DLD1 (cell line): ENCODE data around the gene SH3GLB1.

ENCODE experiments used
- in situ Hi-C: cut with HindIII; loops from 2 replicates; pipeline ENCODE4 v1.10.0; 2017; ENCODE audit warnings: low sequenced_read_pairs

SH3GLB1 gene

GRCh38 chr1:86773341-86774288 is 69.2 kb downstream of the SH3GLB1 start:
- in situ Hi-C loops, result loop anchor here (10.0 kb wide), 1 partner anchor 141 kb away; the partner anchor contains the start of genes HS2ST1 and SELENOF

- in situ Hi-C loops, result loop anchor here (10.0 kb wide), 1 partner anchor 140 kb away; the partner anchor contains the start of genes HS2ST1 and SELENOF
Measured at GRCh38 chr1:86774305-86775295, 70.2 kb downstream of the SH3GLB1 start.

GRCh38 chr1:86775395-86775794 is 71.0 kb downstream of the SH3GLB1 start:
- in situ Hi-C loops, result loop anchor here (10.0 kb wide), 1 partner anchor 139 kb away; the partner anchor contains the start of genes HS2ST1 and SELENOF

- in situ Hi-C loops, result loop anchor here (10.0 kb wide), 1 partner anchor 139 kb away; the partner anchor contains the start of genes HS2ST1 and SELENOF
Measured at GRCh38 chr1:86776108-86776507, 71.7 kb downstream of the SH3GLB1 start.

- in situ Hi-C loops, result loop anchor here (10.0 kb wide), 1 partner anchor 136 kb away; the partner anchor contains the start of genes HS2ST1 and SELENOF
Measured at GRCh38 chr1:86778569-86779239, 74.3 kb downstream of the SH3GLB1 start.

- in situ Hi-C loops, result loop anchor here (10.0 kb wide), 1 partner anchor 135 kb away; the partner anchor contains the start of genes HS2ST1 and SELENOF
Measured at GRCh38 chr1:86779308-86780191, 75.2 kb downstream of the SH3GLB1 start.

GRCh38 chr1:86782482-86782881 is 78.1 kb downstream of the SH3GLB1 start:
- in situ Hi-C loops, result no loop called here

GRCh38 chr1:86787621-86788020 is 83.2 kb downstream of the SH3GLB1 start:
- in situ Hi-C loops, result no loop called here

- in situ Hi-C loops, result no loop called here
Measured at GRCh38 chr1:86788300-86789206, 84.2 kb downstream of the SH3GLB1 start.

GRCh38 chr1:86795316-86795715 is 90.9 kb downstream of the SH3GLB1 start:
- in situ Hi-C loops, result no loop called here
